GM12878 (cell line): ENCODE results near the gene ELAPOR1. TPM values are rescaled to one million over a fixed set of nuclear protein-coding genes. Genes with fewer than 3 reads are reported as not detected.

Source experiments
- ATAC-seq: fragments of 200-7000 bp; cut with Tn5 transposase; 3 replicates; pipeline ENCODE4 v1.9.1; 2020; ENCODE audit warnings: mild to moderate bottlenecking, moderate library complexity
- BruUV-seq: library from RNA; stranded (reverse); fragments of 400-500 nt; replicated peaks from 2 replicates; lab custom pipeline; 2021; lab: Mats Ljungman, UMichigan
- CTCF ChIA-PET: fragments of 300-600 bp; sonication (Branson Sonifier 250); formaldehyde crosslinking; extraction: SDS; loops from one replicate; lab custom pipeline; 2021; ENCODE audit warnings: inconsistent platforms; lab: Yijun Ruan, JAX
- POLR2A ChIA-PET: fragments of 350-600 bp; formaldehyde crosslinking; extraction: SDS; loops from one replicate; lab custom pipeline; 2021; ENCODE audit warnings: inconsistent platforms; lab: Charles Lee
- RAD21 ChIA-PET: fragments of 300-600 bp; sonication (Branson Sonifier 250); formaldehyde crosslinking; loops from one replicate; lab custom pipeline; 2023; ENCODE audit warnings: antibody characterized with exemption; ENCODE audit not compliant: unreplicated experiment; lab: Charles Lee
- SMC1A ChIA-PET: fragments of 300-600 bp; sonication (Branson Sonifier 250); formaldehyde crosslinking; loops from one replicate; lab custom pipeline; 2023; ENCODE audit not compliant: unreplicated experiment, uncharacterized antibody; lab: Charles Lee
- DNase-seq: peaks from one replicate; pipeline ENCODE4 v3.0.0-alpha.2; 2011; ENCODE audit warnings: low read depth, low spot score
- FAIRE-seq: peaks from 3 replicates; lab custom pipeline; 2011; peaks lifted over from hg19 to GRCh38; lab: Jason Lieb, UNC
- H2AFZ ChIP-seq: 2 replicates; pipeline ENCODE4 v1.6.0; 2011; ENCODE audit warnings: low read depth, low read length, control low read depth; ENCODE audit not compliant: control insufficient read depth
- H3K27ac ChIP-seq: 2 replicates; pipeline ENCODE4 v1.5.1; 2011; ENCODE audit warnings: control low read depth; ENCODE audit not compliant: control insufficient read depth, insufficient read depth
- H3K27me3 ChIP-seq, 2 experiments: replicated peaks in 1 of 2; 2 replicates each; pipeline versions ENCODE4 v1.6.0 to v1.6.1; 2011; ENCODE audit warnings: low read length in 1 of 2; ENCODE audit not compliant: control insufficient read depth in 2 of 2, insufficient read depth in 2 of 2
- H3K36me3 ChIP-seq, 2 experiments: 2 replicates each; pipeline ENCODE4 v1.5.1; 2011; ENCODE audit warnings: low read length in 1 of 2; ENCODE audit not compliant: control insufficient read depth in 2 of 2, insufficient read depth in 2 of 2
- H3K4me1 ChIP-seq: 2 replicates; pipeline ENCODE4 v1.6.1; 2011; ENCODE audit warnings: mild to moderate bottlenecking, low read length, moderate library complexity, mixed read lengths; ENCODE audit not compliant: control insufficient read depth, insufficient read depth
- H3K4me2 ChIP-seq: 2 replicates; pipeline ENCODE4 v1.6.0; 2011; ENCODE audit warnings: control low read depth; ENCODE audit not compliant: control insufficient read depth, insufficient read depth
- H3K4me3 ChIP-seq: fragments of 200-600 bp; sonication (generic); 2 replicates; pipeline ENCODE4 v1.5.1; 2016
- H3K79me2 ChIP-seq: 2 replicates; pipeline ENCODE4 v1.6.0; 2011; ENCODE audit warnings: low read length; ENCODE audit not compliant: control insufficient read depth, insufficient read depth
- H3K9ac ChIP-seq: 2 replicates; pipeline ENCODE4 v1.8.0; 2011; ENCODE audit warnings: low read length, control low read depth, mixed read lengths; ENCODE audit not compliant: control insufficient read depth, insufficient read depth
- H3K9me3 ChIP-seq: replicated peaks from 3 replicates; pipeline ENCODE4 v1.5.1; 2011; ENCODE audit warnings: mild to moderate bottlenecking, low read length; ENCODE audit not compliant: control insufficient read depth, insufficient read depth
- H4K20me1 ChIP-seq: 2 replicates; pipeline ENCODE4 v1.6.0; 2011; ENCODE audit not compliant: control insufficient read depth, insufficient read depth
- EGR1 ChIP-seq, 2 experiments: IDR thresholded peaks; 1 replicate in 1 of 2; 2 replicates in 1 of 2; pipeline ENCODE4 v1.6.1; 2011 to 2012; ENCODE audit warnings: low read depth in 2 of 2, low read length in 2 of 2, borderline replicate concordance in 1 of 2, mild to moderate bottlenecking in 1 of 2, moderate library complexity in 1 of 2
- GATAD2B ChIP-seq: fragments of 450-650 bp; conservative IDR thresholded peaks from 2 replicates; pipeline ENCODE4 v1.6.1; 2017; ENCODE audit warnings: low read depth, mild to moderate bottlenecking, moderate library complexity
- IKZF2 ChIP-seq, 2 experiments: fragments of 450-650 bp; IDR thresholded peaks; 2 replicates each; pipeline ENCODE4 v1.6.1; 2017; ENCODE audit warnings: mild to moderate bottlenecking in 2 of 2, moderate library complexity in 2 of 2
- NBN ChIP-seq: fragments of 450-650 bp; IDR thresholded peaks from 2 replicates; pipeline ENCODE4 v1.6.1; 2016
- PML ChIP-seq: IDR thresholded peaks from 2 replicates; pipeline ENCODE4 v1.6.1; 2012; ENCODE audit warnings: low read length, inconsistent platforms
- POLR2AphosphoS5 ChIP-seq: IDR thresholded peaks from 2 replicates; pipeline ENCODE4 v1.6.1; 2011; ENCODE audit warnings: mild to moderate bottlenecking, low read length, inconsistent platforms
- RB1 ChIP-seq: fragments of 450-650 bp; formaldehyde crosslinking; IDR thresholded peaks from 2 replicates; pipeline ENCODE4 v1.6.1; 2017; ENCODE audit warnings: mild to moderate bottlenecking, borderline replicate concordance
- RCOR1 ChIP-seq: conservative IDR thresholded peaks from 2 replicates; pipeline ENCODE4 v1.6.1; 2012; ENCODE audit warnings: low read depth, low read length, improper control_type of control experiment
- RFX5 ChIP-seq: IDR thresholded peaks from 2 replicates; pipeline ENCODE4 v1.6.1; 2011; ENCODE audit warnings: low read depth, low read length, improper control_type of control experiment
- SMARCA5 ChIP-seq: fragments of 450-650 bp; IDR thresholded peaks from 2 replicates; pipeline ENCODE4 v1.6.1; 2017; ENCODE audit warnings: mild to moderate bottlenecking
- SMC3 ChIP-seq: IDR thresholded peaks from 2 replicates; pipeline ENCODE4 v1.6.1; 2011; ENCODE audit warnings: low read length, improper control_type of control experiment, borderline replicate concordance
- TCF12 ChIP-seq: IDR thresholded peaks from 2 replicates; pipeline ENCODE4 v1.6.1; 2011; ENCODE audit warnings: low read depth, mild to moderate bottlenecking, low read length
- ZZZ3 ChIP-seq: IDR thresholded peaks from 2 replicates; pipeline ENCODE4 v1.6.1; 2011; ENCODE audit warnings: low read depth; ENCODE audit not compliant: control insufficient read depth, insufficient read length
- WGBS: methylation state at CpG from one replicate; pipeline ENCODE4 v1.1.6; 2016; ENCODE audit warnings: low lambda C conversion rate; ENCODE audit not compliant: insufficient replicate concordance, insufficient coverage; ENCODE audit errors: missing lambda C conversion rate; 5-methylcytosine and 5-hydroxymethylcytosine counted together
- in situ Hi-C: fragments of 300-500 bp; cut with MboI; formaldehyde crosslinking; loops from 9 replicates; pipeline ENCODE4 v1.14.3; 2018; ENCODE audit warnings: mixed read lengths
- intact Hi-C: fragments of 100-400 bp; cut with micrococcal nuclease; formaldehyde crosslinking; loops from one replicate; pipeline ENCODE4 v1.14.2; 2022; ENCODE audit not compliant: unreplicated experiment
- polyA plus RNA-seq, 11 experiments: library from polyadenylated mRNA; depleted of rRNA in 4 of 11; unstranded in 6 of 11; stranded (reverse) in 5 of 11; fragments of >200 nt; fragmentation: Nextera tagmentation in 4 of 11; fragmentation: Illumina TruSeq in 1 of 11; extraction: Ambion mirVana in 4 of 11; extraction: Trizol in 1 of 11; gene quantifications; 1 replicate in 1 of 11; 2 replicates in 10 of 11; pipeline versions ENCODE4 v1.2.1 to v1.2.3, GENCODE V29; 2011 to 2016; ENCODE audit warnings: inconsistent platforms in 2 of 11, missing spikeins in 2 of 11, low read depth in 1 of 11
- total RNA-seq, 4 experiments: library from RNA; depleted of rRNA in 3 of 4; stranded (reverse); fragments of >200 nt in 3 of 4; fragmentation: Illumina TruSeq in 1 of 4; extraction: Trizol in 1 of 4; gene quantifications; 2 replicates each; pipeline versions ENCODE4 v1.2.1 to v1.2.3, GENCODE V29; 2013 to 2021
- TF ChIP-seq, protein P1 (sequence below): fragments of 450-650 bp; IDR thresholded peaks from 2 replicates; pipeline ENCODE4 v1.6.1; 2017; ENCODE audit warnings: borderline replicate concordance
- TF ChIP-seq, protein P2 (sequence below): IDR thresholded peaks from 2 replicates; pipeline ENCODE4 v1.6.1; 2011; ENCODE audit warnings: low read depth, mild to moderate bottlenecking, low read length, moderate library complexity, borderline replicate concordance; ENCODE audit errors: extremely low read depth
- TF ChIP-seq, protein P3 (sequence below): fragments of 450-650 bp; conservative IDR thresholded peaks from 2 replicates; pipeline ENCODE4 v1.6.1; 2017; ENCODE audit warnings: mild to moderate bottlenecking, moderate library complexity
- TF ChIP-seq, protein P4 (sequence below): IDR thresholded peaks from 2 replicates; pipeline ENCODE4 v1.6.1; 2011; ENCODE audit warnings: borderline replicate concordance, low read depth, mild to moderate bottlenecking, moderate library complexity, mixed read lengths, low read length; ENCODE audit not compliant: insufficient read depth; ENCODE audit errors: extremely low read length
- TF ChIP-seq, protein P5 (sequence below): fragments of 450-650 bp; IDR thresholded peaks from 2 replicates; pipeline ENCODE4 v1.6.1; 2018; ENCODE audit warnings: borderline replicate concordance, mild to moderate bottlenecking; ENCODE audit not compliant: partially characterized antibody

Gene ELAPOR1
- total and polyA plus RNA-seq, 10 of the 15 experiments (the other 5 are each of a cell fraction or from before 2014, with no cell fraction given), result 0.04 to 2.1 (median 0.19) TPM; not detected in 2

DNA sequence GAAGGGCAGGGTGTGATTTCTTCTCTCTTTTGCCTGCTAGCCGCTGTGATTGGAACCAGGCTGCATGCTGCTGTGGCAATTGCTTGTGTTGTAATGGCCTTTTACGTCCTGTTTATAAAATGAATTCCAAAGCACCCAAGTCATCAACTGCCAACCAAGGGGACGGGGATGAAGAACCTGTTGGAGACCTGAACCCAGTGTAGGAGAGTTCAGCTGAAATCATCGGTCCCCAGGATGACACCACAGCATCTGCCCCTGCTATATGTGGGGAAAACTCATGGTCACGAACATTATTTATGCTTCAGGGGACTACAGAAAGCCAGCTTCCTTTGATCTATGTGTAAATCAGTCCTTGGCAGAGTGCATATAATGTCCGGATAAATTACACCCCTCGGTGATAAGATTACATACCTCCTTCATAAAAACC, 19.5 kb upstream of the ELAPOR1 start:
- Histone ChIP-seq H3K27me3 (no peaks in the 10 kb centered on the region), H3K9ac (no peak overlapping the region), H4K20me1 (no peaks in the 10 kb centered on the region), H3K36me3 (peaks cover 0 to 9% of the 10 kb centered on the region in 2 experiments; a peak in 3 of 4 replicates), H2AFZ (no peak overlapping the region), H3K4me1 (peaks cover 9% of the 10 kb centered on the region), H3K9me3 (no peaks in the 10 kb centered on the region), H3K4me2 (no peak overlapping the region), H3K4me3 (no peak overlapping the region), H3K79me2 (peaks cover 29% of the 10 kb centered on the region), H3K27ac (no peak overlapping the region)
- BruUV-seq, result TSS peak; percentile 24
- ChIA-PET CTCF (interaction anchor here (1.7 kb wide), 1 partner anchor 10 kb away, joined by 4 read pairs; no protein-coding TSS in a partner anchor), POLR2A (no interaction called here), RAD21 (no interaction called here), SMC1A (no interaction called here)
- in situ Hi-C loops (no loop called here), intact Hi-C loops (no loop called here)
- TF ChIP-seq, protein P1, sequence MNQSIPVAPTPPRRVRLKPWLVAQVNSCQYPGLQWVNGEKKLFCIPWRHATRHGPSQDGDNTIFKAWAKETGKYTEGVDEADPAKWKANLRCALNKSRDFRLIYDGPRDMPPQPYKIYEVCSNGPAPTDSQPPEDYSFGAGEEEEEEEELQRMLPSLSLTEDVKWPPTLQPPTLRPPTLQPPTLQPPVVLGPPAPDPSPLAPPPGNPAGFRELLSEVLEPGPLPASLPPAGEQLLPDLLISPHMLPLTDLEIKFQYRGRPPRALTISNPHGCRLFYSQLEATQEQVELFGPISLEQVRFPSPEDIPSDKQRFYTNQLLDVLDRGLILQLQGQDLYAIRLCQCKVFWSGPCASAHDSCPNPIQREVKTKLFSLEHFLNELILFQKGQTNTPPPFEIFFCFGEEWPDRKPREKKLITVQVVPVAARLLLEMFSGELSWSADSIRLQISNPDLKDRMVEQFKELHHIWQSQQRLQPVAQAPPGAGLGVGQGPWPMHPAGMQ, result no peak
- TF ChIP-seq SMC3 (no peak), POLR2AphosphoS5 (no peak), GATAD2B (no peak), NBN (no peak), EGR1 (IDR thresholded peaks at IDR 0.05; ENCODE audit: borderline replicate concordance in 1 of 2, low read depth in 2 of 2, low read length in 2 of 2) (no peak), RB1 (no peak), PML (no peak), ZZZ3 (no peak), SMARCA5 (no peak), RFX5 (no peak), RCOR1 (no peak), IKZF2 (IDR thresholded peaks at IDR 0.05) (no peak), TCF12 (no peak)
- TF ChIP-seq, protein P2, sequence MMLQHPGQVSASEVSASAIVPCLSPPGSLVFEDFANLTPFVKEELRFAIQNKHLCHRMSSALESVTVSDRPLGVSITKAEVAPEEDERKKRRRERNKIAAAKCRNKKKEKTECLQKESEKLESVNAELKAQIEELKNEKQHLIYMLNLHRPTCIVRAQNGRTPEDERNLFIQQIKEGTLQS, result no peak
- TF ChIP-seq, protein P3, sequence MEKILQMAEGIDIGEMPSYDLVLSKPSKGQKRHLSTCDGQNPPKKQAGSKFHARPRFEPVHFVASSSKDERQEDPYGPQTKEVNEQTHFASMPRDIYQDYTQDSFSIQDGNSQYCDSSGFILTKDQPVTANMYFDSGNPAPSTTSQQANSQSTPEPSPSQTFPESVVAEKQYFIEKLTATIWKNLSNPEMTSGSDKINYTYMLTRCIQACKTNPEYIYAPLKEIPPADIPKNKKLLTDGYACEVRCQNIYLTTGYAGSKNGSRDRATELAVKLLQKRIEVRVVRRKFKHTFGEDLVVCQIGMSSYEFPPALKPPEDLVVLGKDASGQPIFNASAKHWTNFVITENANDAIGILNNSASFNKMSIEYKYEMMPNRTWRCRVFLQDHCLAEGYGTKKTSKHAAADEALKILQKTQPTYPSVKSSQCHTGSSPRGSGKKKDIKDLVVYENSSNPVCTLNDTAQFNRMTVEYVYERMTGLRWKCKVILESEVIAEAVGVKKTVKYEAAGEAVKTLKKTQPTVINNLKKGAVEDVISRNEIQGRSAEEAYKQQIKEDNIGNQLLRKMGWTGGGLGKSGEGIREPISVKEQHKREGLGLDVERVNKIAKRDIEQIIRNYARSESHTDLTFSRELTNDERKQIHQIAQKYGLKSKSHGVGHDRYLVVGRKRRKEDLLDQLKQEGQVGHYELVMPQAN, result no peak
- TF ChIP-seq, protein P4, sequence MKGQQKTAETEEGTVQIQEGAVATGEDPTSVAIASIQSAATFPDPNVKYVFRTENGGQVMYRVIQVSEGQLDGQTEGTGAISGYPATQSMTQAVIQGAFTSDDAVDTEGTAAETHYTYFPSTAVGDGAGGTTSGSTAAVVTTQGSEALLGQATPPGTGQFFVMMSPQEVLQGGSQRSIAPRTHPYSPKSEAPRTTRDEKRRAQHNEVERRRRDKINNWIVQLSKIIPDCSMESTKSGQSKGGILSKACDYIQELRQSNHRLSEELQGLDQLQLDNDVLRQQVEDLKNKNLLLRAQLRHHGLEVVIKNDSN, result no peak
- TF ChIP-seq, protein P5, sequence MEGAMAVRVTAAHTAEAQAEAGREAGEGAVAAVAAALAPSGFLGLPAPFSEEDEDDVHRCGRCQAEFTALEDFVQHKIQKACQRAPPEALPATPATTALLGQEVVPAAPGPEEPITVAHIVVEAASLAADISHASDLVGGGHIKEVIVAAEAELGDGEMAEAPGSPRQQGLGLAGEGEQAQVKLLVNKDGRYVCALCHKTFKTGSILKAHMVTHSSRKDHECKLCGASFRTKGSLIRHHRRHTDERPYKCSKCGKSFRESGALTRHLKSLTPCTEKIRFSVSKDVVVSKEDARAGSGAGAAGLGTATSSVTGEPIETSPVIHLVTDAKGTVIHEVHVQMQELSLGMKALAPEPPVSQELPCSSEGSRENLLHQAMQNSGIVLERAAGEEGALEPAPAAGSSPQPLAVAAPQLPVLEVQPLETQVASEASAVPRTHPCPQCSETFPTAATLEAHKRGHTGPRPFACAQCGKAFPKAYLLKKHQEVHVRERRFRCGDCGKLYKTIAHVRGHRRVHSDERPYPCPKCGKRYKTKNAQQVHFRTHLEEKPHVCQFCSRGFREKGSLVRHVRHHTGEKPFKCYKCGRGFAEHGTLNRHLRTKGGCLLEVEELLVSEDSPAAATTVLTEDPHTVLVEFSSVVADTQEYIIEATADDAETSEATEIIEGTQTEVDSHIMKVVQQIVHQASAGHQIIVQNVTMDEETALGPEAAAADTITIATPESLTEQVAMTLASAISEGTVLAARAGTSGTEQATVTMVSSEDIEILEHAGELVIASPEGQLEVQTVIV, result no peak
- DNase-seq (no peak), ATAC-seq (no peak), FAIRE-seq (no peak)
- 96% methylated on average over 7 of the region's 7 CpGs for WGBS
